Activated gamma-delta T cell treated with Interleukin-2 at 50 U/mL for 16 hours (primary cell): ENCODE results near the gene SERPINB4.

Experiments
- DNase-seq: peaks from one replicate; pipeline ENCODE4 v3.0.0-alpha.2; 2020

The SERPINB4 gene

DNA sequence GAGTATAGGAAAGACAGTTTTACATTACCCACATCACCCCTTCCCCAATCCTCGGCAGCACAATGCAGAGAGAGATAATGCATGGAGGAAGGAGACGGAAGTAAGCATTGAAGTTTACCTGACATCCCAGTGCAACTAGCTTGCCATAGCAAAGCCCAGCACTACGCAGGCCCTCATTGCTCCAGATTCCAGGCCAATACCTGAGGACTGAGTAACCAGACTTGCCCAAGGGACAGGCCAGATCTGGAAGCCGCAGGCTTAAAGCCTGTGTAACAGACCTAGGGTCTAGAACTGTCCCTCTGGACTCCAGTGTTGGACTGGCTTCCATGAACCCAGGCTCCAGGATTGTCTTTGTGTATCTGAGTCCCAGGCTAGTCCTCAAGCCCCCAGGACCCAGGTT lies 17.6 kb downstream of the SERPINB4 start:
- DNase-seq, result no peak

DNA sequence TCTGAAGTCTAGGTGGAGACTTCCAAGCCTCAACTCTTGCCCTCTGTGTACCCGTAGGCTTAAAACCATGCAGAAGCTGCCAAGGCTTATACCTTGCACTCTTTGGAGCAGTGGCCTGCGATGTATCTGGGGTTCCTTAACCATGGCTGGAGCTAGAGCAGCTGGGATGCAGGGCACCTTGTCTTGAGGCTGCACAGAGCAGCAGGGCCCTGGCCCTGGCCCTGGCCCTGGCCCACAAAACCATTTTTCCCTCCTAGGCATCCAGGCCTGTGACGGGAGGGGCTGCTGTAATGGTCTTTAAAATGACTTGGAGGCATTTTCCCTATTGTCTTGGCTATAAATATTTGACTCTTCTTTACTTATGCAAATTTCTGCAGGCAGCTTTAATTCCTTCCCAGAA lies 19.2 kb downstream of the SERPINB4 start:
- no peak for DNase-seq

DNA sequence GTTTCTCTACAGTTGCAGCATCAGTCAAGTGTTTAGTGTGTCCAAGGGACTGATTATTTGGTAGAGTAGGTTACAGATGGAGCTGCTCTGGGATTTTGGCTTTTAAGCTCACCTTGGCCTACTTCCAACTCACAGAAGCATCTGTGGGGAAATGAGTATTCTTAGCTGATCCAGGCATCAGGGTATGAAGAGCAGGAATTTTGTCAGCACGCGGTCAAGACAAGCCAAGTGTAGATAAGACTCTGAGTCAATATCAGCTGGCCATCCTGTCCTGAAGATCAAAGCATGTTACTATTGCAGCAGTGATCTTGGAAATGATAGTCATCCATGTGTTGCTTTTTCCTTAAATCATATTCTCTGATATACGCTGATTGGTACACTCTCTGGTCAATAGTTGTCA lies 24.4 kb downstream of the SERPINB4 start:
- DNase-seq, result no peak

DNA sequence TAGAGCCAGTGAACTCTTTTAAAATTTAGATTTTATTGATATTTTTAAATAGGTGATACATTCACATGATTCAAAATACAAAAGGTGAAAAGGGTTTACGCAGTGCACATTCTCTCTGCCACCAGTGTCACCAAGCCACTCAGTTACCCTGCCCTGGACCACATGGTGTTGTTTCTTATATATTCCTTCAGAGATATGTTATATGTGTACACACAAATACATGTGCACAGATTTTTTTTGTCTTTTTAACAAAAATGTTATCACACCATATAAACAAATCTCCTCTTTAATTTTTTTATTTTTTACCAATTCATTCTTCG lies 26.2 kb downstream of the SERPINB4 start:
- DNase-seq, result no peak

DNA sequence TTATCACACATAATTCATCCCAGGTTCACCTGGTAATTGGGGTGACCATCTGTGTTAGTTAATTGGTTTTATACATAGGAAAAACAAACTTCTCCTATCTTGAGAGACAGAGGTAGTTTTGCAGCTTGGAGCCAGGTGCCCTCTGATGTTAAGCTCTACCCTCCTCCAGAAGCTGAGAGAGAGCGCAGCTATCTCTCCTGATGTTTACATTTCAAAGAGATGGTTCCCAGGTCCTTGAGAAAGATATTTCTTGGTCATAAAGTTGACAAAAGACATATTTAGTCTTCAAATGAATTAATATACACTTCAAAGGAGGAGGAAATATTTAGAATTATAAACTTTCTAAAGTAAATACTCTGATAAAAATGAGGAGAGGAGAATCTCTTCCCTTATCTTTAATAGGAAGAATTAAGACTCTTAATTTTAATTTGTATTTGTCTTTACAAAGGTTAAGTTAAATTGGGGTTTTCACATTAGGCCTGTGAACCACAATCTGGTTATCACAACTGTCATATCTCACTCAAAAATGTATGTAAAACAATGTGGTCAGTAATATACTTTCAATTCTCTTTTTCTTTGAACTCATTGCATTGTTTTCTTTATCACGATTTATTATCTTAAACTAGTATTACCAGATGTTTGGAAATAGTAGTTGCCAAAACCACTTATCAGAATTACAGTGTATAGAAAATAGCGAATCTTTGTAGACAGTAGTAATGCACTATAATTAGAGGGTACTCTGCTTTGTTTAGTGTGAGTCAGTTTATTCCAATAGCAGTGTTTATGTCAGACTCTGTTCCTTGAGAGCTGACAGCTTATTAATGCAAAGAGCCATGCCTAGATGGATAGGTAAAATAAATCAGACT lies 26.8 kb downstream of the SERPINB4 start:
- DNase-seq, result no peak

DNA sequence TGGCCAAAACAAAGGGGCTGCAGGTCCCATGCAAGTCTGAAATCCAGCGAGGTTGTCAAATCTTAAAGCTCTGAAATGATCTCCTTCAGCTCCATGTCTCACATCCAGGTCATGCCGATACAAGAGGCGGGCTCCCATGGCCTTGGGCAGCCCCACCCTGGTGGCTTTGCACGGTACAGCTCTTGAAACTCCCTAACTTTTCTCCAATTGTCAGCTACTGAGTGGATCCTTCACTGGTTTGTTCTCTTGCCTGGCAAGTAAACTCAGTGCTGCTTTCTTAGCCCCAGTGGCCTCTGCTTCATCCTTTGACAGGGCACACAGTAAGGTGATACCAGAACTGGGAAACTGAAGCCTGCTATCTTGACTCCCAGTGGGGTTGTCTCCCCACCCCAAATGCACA lies 30.6 kb downstream of the SERPINB4 start:
- no peak for DNase-seq

DNA sequence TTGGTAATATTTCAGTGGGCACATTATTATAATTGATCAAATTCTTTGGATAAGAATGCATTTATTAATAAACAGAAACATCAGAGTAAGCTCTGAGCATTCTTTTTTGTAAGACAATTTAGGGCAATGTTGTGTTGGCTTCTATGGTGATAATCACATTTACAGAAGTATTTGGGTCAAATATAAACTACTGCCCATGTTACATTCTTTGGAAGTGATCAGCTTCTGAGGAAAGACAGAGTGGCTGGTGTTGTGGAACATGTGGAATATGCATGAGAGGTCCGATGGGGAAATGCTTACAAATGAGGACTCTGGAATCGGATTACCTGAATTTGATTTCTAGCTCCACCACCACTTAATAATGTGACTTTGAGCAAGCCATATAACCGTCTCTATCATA lies 37.5 kb downstream of the SERPINB4 start:
- no peak for DNase-seq

DNA sequence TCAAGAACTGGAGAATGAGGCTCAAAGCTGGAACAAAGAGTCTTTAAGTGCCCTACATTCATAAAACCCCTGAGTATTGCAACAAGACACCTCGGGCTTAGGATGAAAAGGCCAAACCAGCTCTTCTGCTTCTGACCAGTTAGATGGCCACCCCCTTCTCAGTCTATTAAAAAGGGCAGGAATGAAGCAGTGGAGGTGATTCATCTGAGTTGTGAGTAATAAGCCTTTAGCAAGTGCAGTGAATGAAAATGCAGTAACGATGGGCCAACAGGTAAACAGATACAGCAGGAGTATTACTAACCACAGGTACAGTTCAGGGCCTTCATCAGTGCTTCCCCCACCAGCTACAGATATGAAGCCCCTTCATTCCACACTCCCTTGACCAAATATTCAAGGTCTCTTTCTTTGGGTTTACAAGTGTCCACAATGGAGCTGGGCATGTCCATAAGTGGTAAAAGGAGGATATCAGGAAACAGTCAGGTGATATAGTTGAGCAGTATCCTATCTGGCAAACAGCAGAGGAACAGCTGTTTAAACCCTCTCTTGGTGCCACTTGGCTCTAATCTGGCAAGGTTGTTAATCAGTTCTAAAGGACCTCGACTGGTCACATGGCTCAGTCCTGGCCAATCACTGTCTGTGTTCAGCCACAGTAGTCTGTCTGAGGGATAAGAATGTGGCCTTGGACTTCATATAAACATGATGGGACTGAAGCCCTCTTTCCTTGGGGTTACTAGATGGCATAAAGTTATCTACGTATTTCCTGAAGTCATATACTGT lies 39.1 kb downstream of the SERPINB4 start:
- no peak for DNase-seq

DNA sequence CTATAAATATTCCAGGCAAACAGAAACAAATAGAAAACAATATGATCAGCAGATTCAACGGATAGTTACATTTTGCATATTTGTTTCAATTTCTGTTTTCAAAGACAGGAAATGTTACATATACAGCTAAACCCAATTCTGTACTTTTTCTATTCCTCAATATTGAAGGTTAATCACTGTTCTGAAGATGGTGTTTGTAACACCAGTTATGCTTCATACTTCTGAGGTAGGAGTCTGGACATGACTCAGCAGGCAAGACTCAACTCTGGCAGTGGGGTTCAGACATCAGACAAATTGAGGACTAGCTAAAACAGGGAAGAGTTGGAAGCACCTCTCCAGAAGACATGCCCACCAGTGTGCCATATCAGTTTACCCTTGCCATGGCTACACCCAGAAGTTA lies 40.3 kb downstream of the SERPINB4 start:
- no peak for DNase-seq

DNA sequence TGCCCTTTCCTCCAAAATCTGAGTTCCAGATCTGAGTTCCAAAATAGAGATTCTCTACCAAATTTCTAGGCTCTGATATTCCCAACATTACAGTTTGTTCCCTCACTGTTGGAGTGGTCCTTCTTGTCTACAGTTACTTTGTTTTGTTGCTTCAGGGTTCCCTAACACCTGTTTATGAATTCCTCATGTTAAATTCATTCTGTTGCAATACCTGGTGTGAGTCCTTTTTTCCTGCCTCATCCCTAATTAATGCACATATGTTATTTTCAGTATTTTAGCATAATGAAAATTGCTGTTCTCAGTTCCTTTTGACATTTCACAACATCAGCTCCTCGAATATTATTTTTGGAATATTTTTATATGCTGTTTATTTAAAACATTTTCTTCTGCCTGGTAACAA lies 40.7 kb downstream of the SERPINB4 start:
- DNase-seq, result no peak

DNA sequence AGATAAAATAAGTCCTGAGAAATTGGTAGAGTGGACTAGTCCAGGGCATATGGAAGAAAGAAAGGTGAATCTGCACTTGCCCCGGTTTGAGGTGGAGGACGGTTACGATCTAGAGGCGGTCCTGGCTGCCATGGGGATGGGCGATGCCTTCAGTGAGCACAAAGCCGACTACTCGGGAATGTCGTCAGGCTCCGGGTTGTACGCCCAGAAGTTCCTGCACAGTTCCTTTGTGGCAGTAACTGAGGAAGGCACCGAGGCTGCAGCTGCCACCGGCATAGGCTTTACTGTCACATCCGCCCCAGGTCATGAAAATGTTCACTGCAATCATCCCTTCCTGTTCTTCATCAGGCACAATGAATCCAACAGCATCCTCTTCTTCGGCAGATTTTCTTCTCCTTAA lies 47.1 kb downstream of the SERPINB4 start:
- no peak for DNase-seq

DNA sequence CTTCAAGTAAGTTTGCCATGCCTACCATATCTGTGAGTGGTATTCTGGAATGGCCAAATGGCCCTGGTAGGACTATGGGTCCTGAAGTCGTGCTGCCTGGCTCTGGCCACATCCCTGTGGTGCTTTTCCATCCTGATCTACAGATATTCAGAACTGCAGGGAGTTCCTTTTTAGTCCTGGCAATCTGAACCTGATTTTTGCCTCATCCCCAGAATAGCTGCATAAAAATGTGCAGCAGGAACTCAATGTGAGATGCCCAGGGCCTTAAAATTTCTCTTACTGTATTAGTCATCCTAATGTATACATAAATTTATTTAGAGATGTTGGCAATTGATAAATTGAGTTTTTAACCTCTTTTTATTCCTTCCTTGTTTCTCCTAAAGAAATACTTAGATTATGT lies 51.6 kb downstream of the SERPINB4 start:
- DNase-seq, result no peak

DNA sequence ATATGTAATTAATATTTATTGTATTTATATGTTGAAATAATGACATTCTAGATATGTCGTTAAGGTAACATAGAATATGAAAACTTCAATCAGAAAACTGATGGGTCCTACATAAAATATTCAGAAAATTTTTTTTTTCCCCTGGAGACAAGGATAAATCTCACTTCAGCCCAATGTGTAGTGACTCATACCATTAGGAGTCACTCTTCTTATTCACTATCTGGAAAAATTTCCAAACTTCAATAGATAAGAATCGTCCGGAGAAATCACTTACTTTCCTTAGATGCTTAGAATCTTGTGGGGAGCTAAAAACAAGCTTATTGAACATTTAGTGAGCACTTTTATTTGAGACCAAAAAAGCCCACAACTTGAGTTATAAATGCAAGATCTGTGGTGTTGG lies 52.3 kb downstream of the SERPINB4 start:
- no peak for DNase-seq

DNA sequence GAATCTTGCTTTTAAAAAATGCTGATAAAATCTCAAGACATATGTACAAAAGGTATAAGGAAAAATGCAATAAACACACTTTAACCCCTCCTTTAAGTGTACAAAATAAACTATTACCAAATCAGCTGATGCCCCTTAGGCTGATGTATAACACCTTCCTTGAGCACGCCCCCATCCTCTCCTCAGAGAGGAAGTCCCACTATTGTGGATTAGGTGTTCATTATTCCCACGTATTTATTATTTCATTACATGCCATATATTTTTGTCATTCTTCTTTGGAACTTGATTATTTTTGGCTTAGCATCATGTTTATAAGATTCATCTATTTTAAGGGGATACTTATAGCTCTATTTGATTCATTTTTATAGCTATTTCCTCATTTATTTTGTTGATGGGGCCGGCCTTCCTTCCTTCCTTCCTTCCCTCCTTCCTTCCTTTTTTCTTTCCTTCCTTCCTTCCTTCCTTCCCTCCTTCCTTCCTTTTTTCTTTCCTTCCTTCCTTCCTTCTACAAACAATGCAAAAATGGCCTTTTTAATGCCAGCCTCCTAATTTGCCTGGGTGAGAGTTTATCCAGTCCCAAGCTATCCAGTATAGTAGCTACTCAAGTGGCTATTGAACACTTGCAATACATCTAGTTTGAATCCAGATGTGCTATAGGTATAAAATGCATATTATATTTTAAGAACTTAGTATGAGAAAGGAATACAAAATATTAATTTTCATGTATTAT lies 52.9 kb downstream of the SERPINB4 start:
- DNase-seq, result no peak

DNA sequence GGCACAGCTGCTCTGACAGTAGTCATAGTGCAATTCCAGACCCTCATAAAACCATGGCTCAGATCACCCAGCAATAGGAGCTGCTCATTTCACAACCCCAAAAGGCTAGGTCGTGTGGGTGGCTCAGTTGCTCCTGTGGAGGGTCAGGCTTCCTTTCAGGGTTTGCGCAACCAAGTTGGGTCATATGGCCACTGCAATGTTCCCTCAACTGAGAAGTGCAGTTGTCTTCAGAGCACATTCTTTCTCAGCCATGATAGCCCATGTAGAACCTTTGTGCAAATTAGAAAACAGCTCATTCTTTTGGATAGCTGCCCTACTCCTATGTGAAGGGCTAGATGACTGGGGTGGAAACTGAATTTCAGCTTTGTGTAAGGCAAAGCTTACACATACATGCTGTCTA lies 53.7 kb downstream of the SERPINB4 start:
- no peak for DNase-seq

DNA sequence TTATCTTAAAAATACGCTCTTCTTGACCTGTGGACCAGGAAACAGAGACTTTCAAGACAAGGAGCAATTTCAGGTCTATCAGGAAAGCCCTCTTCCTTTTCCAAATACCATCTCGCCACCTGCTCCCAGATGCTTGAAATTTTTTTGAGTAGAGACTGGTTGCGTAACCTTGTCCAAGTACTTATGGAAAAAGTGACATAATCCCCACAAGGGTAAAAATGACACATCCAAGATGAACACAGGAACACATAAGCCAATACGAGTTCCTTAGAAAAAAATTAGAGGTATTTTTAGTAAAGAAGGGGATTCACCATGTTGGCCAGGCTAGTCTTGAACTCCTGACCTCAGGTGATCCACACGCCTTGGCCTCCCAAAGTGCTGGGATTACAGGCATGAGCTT lies 55.1 kb downstream of the SERPINB4 start:
- no peak for DNase-seq
